NB4 (cell line): Measurements from ENCODE around the gene TLL2.

Experiments used
- DNase-seq: peaks from one replicate; pipeline ENCODE4 v3.0.0; 2010; ENCODE audit warnings: low read depth
- H3K4me3 ChIP-seq: one replicate; pipeline ENCODE4 v1.5.1; 2011; ENCODE audit warnings: mild to moderate bottlenecking, low read depth, low read length, moderate library complexity
- MYC ChIP-seq: IDR thresholded peaks from 2 replicates; pipeline ENCODE4 v1.6.1; 2011; ENCODE audit warnings: low read depth, low read length
- POLR2A ChIP-seq: IDR thresholded peaks from 2 replicates; pipeline ENCODE4 v1.6.1; 2011; ENCODE audit warnings: mild to moderate bottlenecking; ENCODE audit not compliant: insufficient read length; ENCODE audit errors: extremely low read depth
- TF ChIP-seq, protein P1 (sequence below): IDR thresholded peaks from 2 replicates; pipeline ENCODE4 v1.6.1; 2011; ENCODE audit warnings: low read depth, low read length
- TF ChIP-seq, protein P2 (sequence below): IDR thresholded peaks from one replicate; pipeline ENCODE4 v1.5.1; 2012; ENCODE audit warnings: low read depth, low read length

Gene TLL2

DNA sequence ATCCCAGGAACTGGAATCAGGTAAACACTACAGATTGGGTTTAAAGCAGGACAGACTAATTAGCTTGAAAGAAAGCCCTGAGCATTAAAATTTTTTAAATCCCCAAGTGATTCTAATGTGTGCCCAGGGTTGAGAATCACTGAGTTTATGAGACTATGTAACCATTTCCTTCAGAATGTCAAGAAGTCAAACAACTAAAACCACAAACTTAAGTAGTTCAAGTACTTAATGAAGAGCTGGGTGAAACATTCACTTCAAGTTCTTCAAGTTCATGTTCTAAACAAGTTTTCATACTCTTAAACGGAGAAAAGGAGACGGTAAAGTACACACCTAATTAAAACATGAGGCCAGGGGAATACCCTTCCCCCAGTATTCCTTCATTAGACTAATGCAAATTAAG lies 28.2 kb upstream of the TLL2 start:
- H3K4me3 ChIP-seq, result no peak overlapping the region
- DNase-seq, result no peak
- no peak for TF ChIP-seq POLR2A
- no peak for TF ChIP-seq MYC
- TF ChIP-seq, protein P1, sequence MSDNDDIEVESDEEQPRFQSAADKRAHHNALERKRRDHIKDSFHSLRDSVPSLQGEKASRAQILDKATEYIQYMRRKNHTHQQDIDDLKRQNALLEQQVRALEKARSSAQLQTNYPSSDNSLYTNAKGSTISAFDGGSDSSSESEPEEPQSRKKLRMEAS, result no peak
- TF ChIP-seq, protein P2, sequence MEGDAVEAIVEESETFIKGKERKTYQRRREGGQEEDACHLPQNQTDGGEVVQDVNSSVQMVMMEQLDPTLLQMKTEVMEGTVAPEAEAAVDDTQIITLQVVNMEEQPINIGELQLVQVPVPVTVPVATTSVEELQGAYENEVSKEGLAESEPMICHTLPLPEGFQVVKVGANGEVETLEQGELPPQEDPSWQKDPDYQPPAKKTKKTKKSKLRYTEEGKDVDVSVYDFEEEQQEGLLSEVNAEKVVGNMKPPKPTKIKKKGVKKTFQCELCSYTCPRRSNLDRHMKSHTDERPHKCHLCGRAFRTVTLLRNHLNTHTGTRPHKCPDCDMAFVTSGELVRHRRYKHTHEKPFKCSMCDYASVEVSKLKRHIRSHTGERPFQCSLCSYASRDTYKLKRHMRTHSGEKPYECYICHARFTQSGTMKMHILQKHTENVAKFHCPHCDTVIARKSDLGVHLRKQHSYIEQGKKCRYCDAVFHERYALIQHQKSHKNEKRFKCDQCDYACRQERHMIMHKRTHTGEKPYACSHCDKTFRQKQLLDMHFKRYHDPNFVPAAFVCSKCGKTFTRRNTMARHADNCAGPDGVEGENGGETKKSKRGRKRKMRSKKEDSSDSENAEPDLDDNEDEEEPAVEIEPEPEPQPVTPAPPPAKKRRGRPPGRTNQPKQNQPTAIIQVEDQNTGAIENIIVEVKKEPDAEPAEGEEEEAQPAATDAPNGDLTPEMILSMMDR, result no peak

DNA sequence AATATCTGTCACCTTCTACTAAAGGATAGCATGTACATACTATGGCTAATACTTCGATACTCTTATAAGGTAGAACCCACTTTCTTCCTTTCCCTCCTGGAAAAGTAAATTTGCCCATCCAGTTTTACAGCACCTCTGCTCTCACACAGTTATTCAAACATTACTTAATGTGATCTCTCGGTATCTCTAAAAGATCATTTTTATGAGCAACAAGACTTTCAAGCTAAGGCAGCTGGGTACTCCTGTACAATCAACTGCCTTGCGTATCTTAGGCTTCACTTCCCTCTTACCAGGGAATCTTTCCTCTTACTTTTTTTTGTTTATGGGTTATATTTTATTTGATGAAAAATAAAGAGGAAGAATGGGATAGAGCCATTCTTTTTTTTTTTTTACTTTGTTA lies 26.5 kb upstream of the TLL2 start:
- no peak overlapping the region for H3K4me3 ChIP-seq
- TF ChIP-seq, protein P2, result no peak
- TF ChIP-seq POLR2A, result no peak
- TF ChIP-seq, protein P1, result no peak
- no peak for TF ChIP-seq MYC
- DNase-seq, result no peak

DNA sequence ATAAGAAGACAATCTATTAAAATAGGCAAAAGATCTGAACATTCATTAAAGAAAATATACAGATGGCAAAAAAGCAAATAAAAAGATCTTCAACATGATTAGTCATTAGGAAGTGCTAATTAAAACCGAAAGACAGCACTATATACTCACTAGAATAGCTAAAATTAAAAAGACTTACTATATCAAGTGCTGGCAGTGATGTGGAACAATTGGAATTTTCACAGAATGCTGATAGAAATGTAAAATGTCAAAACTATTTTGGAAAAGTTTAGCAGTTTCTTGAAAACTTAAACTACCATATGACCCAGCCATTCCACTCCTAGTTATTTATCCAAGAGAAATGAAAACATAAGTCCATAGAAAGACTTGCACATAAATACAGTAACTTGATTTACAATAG lies 25.0 kb upstream of the TLL2 start:
- TF ChIP-seq, protein P2, result no peak
- TF ChIP-seq POLR2A, result no peak
- TF ChIP-seq, protein P1, result no peak
- no peak for DNase-seq
- no peak overlapping the region for H3K4me3 ChIP-seq

DNA sequence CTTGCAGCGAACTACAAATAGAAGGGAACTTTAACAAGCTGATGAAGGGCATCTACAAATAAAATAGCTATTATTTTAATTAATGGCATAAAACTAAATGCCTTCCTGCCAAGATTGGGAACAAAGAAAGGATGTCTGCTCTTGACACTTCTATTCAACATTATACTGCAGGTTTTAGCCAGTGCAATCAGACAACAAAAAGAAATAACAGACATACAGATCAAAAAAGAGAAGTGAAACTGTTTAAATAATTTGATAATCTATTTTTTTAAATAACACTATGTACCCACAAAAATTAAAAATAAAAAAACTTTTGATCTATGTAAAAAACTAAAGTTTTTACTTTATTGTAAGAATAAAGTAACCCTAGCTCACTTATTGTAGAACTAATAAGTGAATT lies 22.4 kb upstream of the TLL2 start:
- no peak overlapping the region for H3K4me3 ChIP-seq
- TF ChIP-seq, protein P1, result no peak
- TF ChIP-seq, protein P2, result no peak
- TF ChIP-seq MYC (no peak), POLR2A (no peak)
- no peak for DNase-seq

DNA sequence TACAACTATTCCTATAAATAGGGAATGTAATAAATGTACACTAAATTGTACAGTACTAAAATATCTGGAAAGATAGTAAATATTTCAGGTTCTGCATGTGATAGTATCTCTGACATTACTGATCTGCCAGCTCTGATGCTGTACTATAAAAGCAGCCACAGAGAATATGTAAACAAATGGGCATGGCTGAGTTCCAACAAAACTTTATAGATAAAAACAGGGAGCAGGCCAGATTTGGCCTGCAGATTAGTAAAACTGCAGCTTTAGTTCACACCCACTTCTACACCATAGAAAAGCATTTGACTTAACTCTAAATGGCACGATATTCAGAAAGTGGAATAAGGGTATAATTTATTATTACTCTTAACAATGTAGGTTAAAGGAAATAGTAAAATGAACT lies 18.8 kb upstream of the TLL2 start:
- TF ChIP-seq MYC (no peak), POLR2A (no peak)
- TF ChIP-seq, protein P1, result no peak
- TF ChIP-seq, protein P2, result no peak

DNA sequence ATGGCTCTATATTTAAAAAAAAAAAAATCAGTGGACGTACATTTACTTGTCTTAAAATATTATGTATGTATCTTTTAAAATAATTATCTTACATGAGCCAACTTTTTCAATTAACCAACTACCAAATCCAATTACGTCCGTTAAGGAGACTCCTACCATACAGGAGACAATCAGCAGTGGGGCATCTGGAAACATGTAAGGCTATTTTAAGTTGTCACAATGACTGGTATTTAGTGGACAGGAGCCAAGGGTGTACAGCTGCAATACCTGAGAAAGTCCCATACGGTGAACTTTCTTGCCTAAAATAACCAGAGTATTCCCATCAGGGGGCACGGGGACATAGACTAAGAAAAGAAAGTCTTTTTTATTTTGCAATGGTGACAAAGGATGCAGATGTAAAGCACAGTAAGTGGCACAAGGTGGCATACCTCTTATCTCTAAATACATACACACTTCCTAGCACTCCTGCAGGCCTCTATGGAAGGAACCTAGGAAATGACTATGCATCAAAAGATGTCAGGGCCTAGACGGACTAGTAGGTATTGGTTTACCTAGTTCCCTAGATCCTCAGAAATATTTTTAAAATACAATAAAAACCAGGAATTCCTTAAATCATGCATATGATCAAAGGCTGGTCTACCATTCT lies 16.0 kb upstream of the TLL2 start:
- no peak overlapping the region for H3K4me3 ChIP-seq
- DNase-seq, result no peak
- TF ChIP-seq, protein P1, result no peak
- TF ChIP-seq MYC, result no peak
- TF ChIP-seq, protein P2, result no peak
- no peak for TF ChIP-seq POLR2A

More for the DNA sequence above, 18.8 kb upstream of the TLL2 start:
- no peak for DNase-seq
- H3K4me3 ChIP-seq, result no peak overlapping the region
